Measurements from ENCODE around the gene KIF1B. TPM values are rescaled to one million over a fixed set of nuclear protein-coding genes. Genes with fewer than 3 reads are reported as not detected.

KIF1B gene
- total and polyA plus RNA-seq, 4 donors, result 8.4 to 40.9 (median 8.9) TPM

DNA sequence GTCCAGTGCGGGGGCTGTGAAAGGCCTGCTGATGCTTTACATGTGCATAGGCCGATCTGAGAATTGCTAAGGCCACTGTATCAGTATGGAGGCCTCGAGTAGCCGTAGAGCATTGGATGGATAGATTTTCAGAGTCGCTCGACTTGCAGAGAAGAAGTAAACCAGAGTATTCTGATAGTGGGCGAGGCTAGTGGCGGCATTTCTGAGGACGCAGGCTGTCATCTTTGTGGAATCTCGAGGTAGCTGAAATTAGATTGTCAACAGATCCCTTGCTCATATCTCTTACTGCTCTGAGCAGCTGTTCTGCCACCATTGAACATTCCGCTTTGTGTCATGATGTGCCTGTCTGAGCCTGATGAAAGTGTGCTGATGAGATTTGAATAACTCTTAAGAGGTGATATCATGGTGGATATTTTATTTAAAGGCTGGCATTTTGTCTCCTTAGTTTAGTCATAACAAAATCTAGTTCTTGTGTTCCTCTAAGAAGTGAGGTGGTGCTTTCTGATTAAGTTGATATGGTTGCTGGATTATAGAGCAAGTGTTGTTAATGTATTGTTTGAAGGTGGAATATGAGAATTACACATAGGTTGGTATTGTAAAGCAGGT lies 1.5 kb downstream of the KIF1B start:
- H3K4me3 ChIP-seq (ENCODE audit: low read depth in 1 of 3, low read length in 3 of 3), result peak overlapping the region in 2 of 3 donors; percentile 92 to 100
- no peaks in the 10 kb centered on the region for H3K27me3 ChIP-seq (ENCODE audit: control insufficient read depth in 4 of 4, insufficient read depth in 4 of 4, low read length in 3 of 4)
- H3K4me1 ChIP-seq (ENCODE audit: control insufficient read depth in 4 of 4, insufficient read depth in 4 of 4, low read length in 3 of 4), result peaks cover 4 to 33% (median 22%) of the 10 kb centered on the region in 4 donors
- peak overlapping the region in 1 of 2 donors; percentile 0 for H3K9ac ChIP-seq (ENCODE audit: low read depth in 1 of 2, low read length in 2 of 2)
- TF ChIP-seq SP1 (IDR thresholded peaks at IDR 0.05) (no peak), FOXA2 (IDR thresholded peaks at IDR 0.05) (no peak), YY1 (IDR thresholded peaks at IDR 0.05) (no peak), NR2F2 (IDR thresholded peaks at IDR 0.05) (no peak), HNF4G (IDR thresholded peaks at IDR 0.05) (no peak), RAD21 (IDR thresholded peaks at IDR 0.05) (no peak), TAF1 (conservative IDR thresholded peaks at IDR 0.05) (no peak), GABPA (IDR thresholded peaks at IDR 0.05 in 1 of 2, conservative IDR thresholded peaks at IDR 0.05 in 1 of 2) (no peak), EGR1 (IDR thresholded peaks at IDR 0.05; ENCODE audit: low read depth in 2 of 2) (no peak), HNF4A (conservative IDR thresholded peaks at IDR 0.05) (no peak), FOXA1 (IDR thresholded peaks at IDR 0.05) (no peak), RXRA (IDR thresholded peaks at IDR 0.05) (no peak), JUND (IDR thresholded peaks at IDR 0.05) (no peak)
- TF ChIP-seq, protein P1, sequence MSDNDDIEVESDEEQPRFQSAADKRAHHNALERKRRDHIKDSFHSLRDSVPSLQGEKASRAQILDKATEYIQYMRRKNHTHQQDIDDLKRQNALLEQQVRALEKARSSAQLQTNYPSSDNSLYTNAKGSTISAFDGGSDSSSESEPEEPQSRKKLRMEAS (IDR thresholded peaks at IDR 0.05), result no peak
- TF ChIP-seq, protein P2, sequence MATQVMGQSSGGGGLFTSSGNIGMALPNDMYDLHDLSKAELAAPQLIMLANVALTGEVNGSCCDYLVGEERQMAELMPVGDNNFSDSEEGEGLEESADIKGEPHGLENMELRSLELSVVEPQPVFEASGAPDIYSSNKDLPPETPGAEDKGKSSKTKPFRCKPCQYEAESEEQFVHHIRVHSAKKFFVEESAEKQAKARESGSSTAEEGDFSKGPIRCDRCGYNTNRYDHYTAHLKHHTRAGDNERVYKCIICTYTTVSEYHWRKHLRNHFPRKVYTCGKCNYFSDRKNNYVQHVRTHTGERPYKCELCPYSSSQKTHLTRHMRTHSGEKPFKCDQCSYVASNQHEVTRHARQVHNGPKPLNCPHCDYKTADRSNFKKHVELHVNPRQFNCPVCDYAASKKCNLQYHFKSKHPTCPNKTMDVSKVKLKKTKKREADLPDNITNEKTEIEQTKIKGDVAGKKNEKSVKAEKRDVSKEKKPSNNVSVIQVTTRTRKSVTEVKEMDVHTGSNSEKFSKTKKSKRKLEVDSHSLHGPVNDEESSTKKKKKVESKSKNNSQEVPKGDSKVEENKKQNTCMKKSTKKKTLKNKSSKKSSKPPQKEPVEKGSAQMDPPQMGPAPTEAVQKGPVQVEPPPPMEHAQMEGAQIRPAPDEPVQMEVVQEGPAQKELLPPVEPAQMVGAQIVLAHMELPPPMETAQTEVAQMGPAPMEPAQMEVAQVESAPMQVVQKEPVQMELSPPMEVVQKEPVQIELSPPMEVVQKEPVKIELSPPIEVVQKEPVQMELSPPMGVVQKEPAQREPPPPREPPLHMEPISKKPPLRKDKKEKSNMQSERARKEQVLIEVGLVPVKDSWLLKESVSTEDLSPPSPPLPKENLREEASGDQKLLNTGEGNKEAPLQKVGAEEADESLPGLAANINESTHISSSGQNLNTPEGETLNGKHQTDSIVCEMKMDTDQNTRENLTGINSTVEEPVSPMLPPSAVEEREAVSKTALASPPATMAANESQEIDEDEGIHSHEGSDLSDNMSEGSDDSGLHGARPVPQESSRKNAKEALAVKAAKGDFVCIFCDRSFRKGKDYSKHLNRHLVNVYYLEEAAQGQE (IDR thresholded peaks at IDR 0.05), result no peak
- TF ChIP-seq, protein P3, sequence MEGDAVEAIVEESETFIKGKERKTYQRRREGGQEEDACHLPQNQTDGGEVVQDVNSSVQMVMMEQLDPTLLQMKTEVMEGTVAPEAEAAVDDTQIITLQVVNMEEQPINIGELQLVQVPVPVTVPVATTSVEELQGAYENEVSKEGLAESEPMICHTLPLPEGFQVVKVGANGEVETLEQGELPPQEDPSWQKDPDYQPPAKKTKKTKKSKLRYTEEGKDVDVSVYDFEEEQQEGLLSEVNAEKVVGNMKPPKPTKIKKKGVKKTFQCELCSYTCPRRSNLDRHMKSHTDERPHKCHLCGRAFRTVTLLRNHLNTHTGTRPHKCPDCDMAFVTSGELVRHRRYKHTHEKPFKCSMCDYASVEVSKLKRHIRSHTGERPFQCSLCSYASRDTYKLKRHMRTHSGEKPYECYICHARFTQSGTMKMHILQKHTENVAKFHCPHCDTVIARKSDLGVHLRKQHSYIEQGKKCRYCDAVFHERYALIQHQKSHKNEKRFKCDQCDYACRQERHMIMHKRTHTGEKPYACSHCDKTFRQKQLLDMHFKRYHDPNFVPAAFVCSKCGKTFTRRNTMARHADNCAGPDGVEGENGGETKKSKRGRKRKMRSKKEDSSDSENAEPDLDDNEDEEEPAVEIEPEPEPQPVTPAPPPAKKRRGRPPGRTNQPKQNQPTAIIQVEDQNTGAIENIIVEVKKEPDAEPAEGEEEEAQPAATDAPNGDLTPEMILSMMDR (IDR thresholded peaks at IDR 0.05; ENCODE audit: low read depth, low read length, missing input control), result no peak
- TF ChIP-seq, protein P4, sequence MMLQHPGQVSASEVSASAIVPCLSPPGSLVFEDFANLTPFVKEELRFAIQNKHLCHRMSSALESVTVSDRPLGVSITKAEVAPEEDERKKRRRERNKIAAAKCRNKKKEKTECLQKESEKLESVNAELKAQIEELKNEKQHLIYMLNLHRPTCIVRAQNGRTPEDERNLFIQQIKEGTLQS (IDR thresholded peaks at IDR 0.05), result no peak
- TF ChIP-seq, protein P5, sequence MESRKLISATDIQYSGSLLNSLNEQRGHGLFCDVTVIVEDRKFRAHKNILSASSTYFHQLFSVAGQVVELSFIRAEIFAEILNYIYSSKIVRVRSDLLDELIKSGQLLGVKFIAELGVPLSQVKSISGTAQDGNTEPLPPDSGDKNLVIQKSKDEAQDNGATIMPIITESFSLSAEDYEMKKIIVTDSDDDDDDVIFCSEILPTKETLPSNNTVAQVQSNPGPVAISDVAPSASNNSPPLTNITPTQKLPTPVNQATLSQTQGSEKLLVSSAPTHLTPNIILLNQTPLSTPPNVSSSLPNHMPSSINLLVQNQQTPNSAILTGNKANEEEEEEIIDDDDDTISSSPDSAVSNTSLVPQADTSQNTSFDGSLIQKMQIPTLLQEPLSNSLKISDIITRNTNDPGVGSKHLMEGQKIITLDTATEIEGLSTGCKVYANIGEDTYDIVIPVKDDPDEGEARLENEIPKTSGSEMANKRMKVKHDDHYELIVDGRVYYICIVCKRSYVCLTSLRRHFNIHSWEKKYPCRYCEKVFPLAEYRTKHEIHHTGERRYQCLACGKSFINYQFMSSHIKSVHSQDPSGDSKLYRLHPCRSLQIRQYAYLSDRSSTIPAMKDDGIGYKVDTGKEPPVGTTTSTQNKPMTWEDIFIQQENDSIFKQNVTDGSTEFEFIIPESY (IDR thresholded peaks at IDR 0.05), result no peak
- H3K36me3 ChIP-seq (ENCODE audit: control insufficient read depth in 4 of 4, insufficient read depth in 3 of 4, low read depth in 1 of 4, low read length in 3 of 4), result peaks cover 0 to 3% (median 0%) of the 10 kb centered on the region in 4 donors
- 55% methylated on average over 11 of the region's 11 CpGs for WGBS
- no peak for DNase-seq (ENCODE audit: low spot score)
- no peaks in the 10 kb centered on the region for H3K9me3 ChIP-seq (ENCODE audit: control insufficient read depth in 4 of 4, low read length in 3 of 4)
- H3K27ac ChIP-seq (ENCODE audit: low read depth in 1 of 2, low read length in 2 of 2), result peak overlapping the region; percentile 92 to 99

Measured in liver (tissue), 9 donors.